ENCODE data around the gene CIB4. TPM values are rescaled to one million over a fixed set of nuclear protein-coding genes. Genes with fewer than 3 reads are reported as not detected.
A peak's percentile ranks its signal among the peaks of the same experiment; 100 is the strongest.
"Not testable (repeated sequence)": the region's sequence is repeated elsewhere in the genome, so short reads cannot be mapped to it uniquely, and the experiment has no call there.

The CIB4 gene
- total and polyA plus RNA-seq, 2 donors from 2014 or later, result not detected

GRCh38 chr2:26668856-26669750 lies 27.9 kb upstream of the CIB4 start:
- DNase-seq (peak in 1 of 5 donors; percentile 23), FAIRE-seq (no peak)
- H3K4me1 ChIP-seq (ENCODE audit: control insufficient read depth in 2 of 3, insufficient read depth in 2 of 3, low read depth in 1 of 3, low read length in 3 of 3), result no peaks in the 10 kb centered on the region
- no peaks in the 10 kb centered on the region for H3K36me3 ChIP-seq (ENCODE audit: control insufficient read depth in 2 of 3, insufficient read depth in 3 of 3, low read length in 3 of 3)
- H3K27ac ChIP-seq (ENCODE audit: low read depth in 2 of 2, low read length in 2 of 2), result no peak overlapping the region
- H3K9me3 ChIP-seq (ENCODE audit: control insufficient read depth in 2 of 3, insufficient read depth in 1 of 3, low read length in 3 of 3), result peaks cover 0 to 1% (median 0%) of the 10 kb centered on the region in 3 donors
- TF ChIP-seq, protein P1, sequence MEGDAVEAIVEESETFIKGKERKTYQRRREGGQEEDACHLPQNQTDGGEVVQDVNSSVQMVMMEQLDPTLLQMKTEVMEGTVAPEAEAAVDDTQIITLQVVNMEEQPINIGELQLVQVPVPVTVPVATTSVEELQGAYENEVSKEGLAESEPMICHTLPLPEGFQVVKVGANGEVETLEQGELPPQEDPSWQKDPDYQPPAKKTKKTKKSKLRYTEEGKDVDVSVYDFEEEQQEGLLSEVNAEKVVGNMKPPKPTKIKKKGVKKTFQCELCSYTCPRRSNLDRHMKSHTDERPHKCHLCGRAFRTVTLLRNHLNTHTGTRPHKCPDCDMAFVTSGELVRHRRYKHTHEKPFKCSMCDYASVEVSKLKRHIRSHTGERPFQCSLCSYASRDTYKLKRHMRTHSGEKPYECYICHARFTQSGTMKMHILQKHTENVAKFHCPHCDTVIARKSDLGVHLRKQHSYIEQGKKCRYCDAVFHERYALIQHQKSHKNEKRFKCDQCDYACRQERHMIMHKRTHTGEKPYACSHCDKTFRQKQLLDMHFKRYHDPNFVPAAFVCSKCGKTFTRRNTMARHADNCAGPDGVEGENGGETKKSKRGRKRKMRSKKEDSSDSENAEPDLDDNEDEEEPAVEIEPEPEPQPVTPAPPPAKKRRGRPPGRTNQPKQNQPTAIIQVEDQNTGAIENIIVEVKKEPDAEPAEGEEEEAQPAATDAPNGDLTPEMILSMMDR (IDR thresholded peaks at IDR 0.05; ENCODE audit: borderline replicate concordance, extremely low read depth, insufficient read depth), result no peak
- intact Hi-C loops (cut with DNase I), result no loop called here
- H3K4me3 ChIP-seq (ENCODE audit: low read length in 3 of 3), result no peak overlapping the region
- no peaks in the 10 kb centered on the region for H3K27me3 ChIP-seq (ENCODE audit: control insufficient read depth, insufficient read depth, low read length)
- no peak overlapping the region for H3K9ac ChIP-seq (ENCODE audit: low read length in 3 of 3)

- Histone ChIP-seq H3K27me3 (ENCODE audit: control insufficient read depth, insufficient read depth, low read length) (no peaks in the 10 kb centered on the region), H3K4me3 (ENCODE audit: low read length in 3 of 3) (no peak overlapping the region), H3K9me3 (ENCODE audit: control insufficient read depth in 2 of 3, insufficient read depth in 1 of 3, low read length in 3 of 3) (peaks cover 0 to 1% (median 0%) of the 10 kb centered on the region in 3 donors), H3K9ac (ENCODE audit: low read length in 3 of 3) (no peak overlapping the region), H3K27ac (ENCODE audit: low read depth in 2 of 2, low read length in 2 of 2) (no peak overlapping the region), H3K4me1 (ENCODE audit: control insufficient read depth in 2 of 3, insufficient read depth in 2 of 3, low read depth in 1 of 3, low read length in 3 of 3) (no peaks in the 10 kb centered on the region), H3K36me3 (ENCODE audit: control insufficient read depth in 2 of 3, insufficient read depth in 3 of 3, low read length in 3 of 3) (no peaks in the 10 kb centered on the region)
- peak in 1 of 5 donors; percentile 3 for DNase-seq
- no peak for FAIRE-seq
- TF ChIP-seq, protein P1 (IDR thresholded peaks at IDR 0.05; ENCODE audit: borderline replicate concordance, extremely low read depth, insufficient read depth), result no peak
- intact Hi-C loops (cut with DNase I), result no loop called here
Observed at GRCh38 chr2:26668041-26668440, 26.9 kb upstream of the CIB4 start.

DNA sequence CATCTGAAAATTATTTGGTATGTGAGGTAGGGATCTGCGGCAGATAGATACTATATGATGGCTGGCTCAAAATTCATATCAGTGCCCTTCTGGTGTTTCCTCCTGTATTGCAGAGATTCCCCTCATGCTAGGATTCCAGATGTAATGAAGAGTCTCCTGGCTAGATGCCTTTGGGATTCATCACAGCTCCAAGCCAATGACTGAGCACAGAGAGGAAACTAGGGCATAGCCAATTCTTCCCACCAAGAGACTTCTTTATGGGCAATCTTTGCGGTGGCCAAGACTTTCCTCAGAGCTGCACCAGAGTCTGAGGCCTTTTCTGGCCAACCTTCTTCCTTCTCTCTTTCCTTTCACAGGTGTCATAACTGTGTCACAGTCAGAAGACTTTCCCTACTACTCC lies 25.5 kb upstream of the CIB4 start:
- TF ChIP-seq, protein P1 (IDR thresholded peaks at IDR 0.05; ENCODE audit: borderline replicate concordance, extremely low read depth, insufficient read depth), result no peak
- Histone ChIP-seq H3K36me3 (ENCODE audit: control insufficient read depth in 2 of 3, insufficient read depth in 3 of 3, low read length in 3 of 3) (no peaks in the 10 kb centered on the region), H3K27ac (ENCODE audit: low read depth in 2 of 2, low read length in 2 of 2) (no peak overlapping the region), H3K4me3 (ENCODE audit: low read length in 3 of 3) (no peak overlapping the region), H3K4me1 (ENCODE audit: control insufficient read depth in 2 of 3, insufficient read depth in 2 of 3, low read depth in 1 of 3, low read length in 3 of 3) (no peaks in the 10 kb centered on the region), H3K27me3 (ENCODE audit: control insufficient read depth, insufficient read depth, low read length) (no peaks in the 10 kb centered on the region), H3K9ac (ENCODE audit: low read length in 3 of 3) (no peak overlapping the region), H3K9me3 (ENCODE audit: control insufficient read depth in 2 of 3, insufficient read depth in 1 of 3, low read length in 3 of 3) (peaks cover 0 to 1% (median 0%) of the 10 kb centered on the region in 3 donors)
- intact Hi-C loops (cut with DNase I), result no loop called here
- DNase-seq (no peak), FAIRE-seq (no peak)

- FAIRE-seq; intact Hi-C loops (cut with DNase I); H3K4me3 ChIP-seq (ENCODE audit: low read length in 3 of 3): not testable (repeated sequence)
Observed at GRCh38 chr2:26665296-26665695, 24.1 kb upstream of the CIB4 start.

More at GRCh38 chr2:26665296-26665695, 24.1 kb upstream of the CIB4 start:
- not testable (repeated sequence) for H3K27me3 ChIP-seq (ENCODE audit: control insufficient read depth, insufficient read depth, low read length); H3K4me1 ChIP-seq (ENCODE audit: control insufficient read depth in 2 of 3, insufficient read depth in 2 of 3, low read depth in 1 of 3, low read length in 3 of 3); H3K36me3 ChIP-seq (ENCODE audit: control insufficient read depth in 2 of 3, insufficient read depth in 3 of 3, low read length in 3 of 3); H3K27ac ChIP-seq (ENCODE audit: low read depth in 2 of 2, low read length in 2 of 2); H3K9ac ChIP-seq (ENCODE audit: low read length in 3 of 3); H3K9me3 ChIP-seq (ENCODE audit: control insufficient read depth in 2 of 3, insufficient read depth in 1 of 3, low read length in 3 of 3)
- DNase-seq, result peak in 1 of 5 donors; percentile 27
